A549 treated with DMSO at 1 μM for 4 hours (cell line): ENCODE measurements around the gene OR1N1. TPM values are rescaled to one million over a fixed set of nuclear protein-coding genes. Genes with fewer than 3 reads are reported as not detected.

Experiments
- total RNA-seq: library from RNA; stranded (reverse); fragments of 200-300 nt; extraction: Qiagen RNA extraction; gene quantifications from 5 replicates; pipeline ENCODE4 v1.2.3, GENCODE V29; 2022; ENCODE audit warnings: low read depth

OR1N1 gene
- total RNA-seq: not detected in 5 replicates

DNA sequence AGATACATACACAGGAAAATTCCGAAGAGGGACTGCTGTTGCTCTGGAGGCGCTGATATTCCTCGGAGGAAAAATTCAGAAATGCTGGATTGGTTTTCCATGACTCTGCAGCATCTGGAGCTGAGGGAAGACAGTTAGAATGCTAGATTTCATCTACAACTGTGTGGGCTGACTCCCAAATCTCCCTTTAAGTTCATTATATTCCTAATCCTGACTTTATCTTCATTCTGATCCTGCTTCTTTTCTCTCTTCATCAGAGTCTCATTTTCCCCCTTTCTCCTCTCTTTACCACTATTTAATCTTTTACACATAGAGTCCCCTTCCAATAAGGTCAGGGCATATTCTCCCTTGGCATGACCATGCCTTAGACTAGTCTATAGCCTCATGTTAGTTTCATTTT, at the start of gene OR1N1:
OR1N1 (minus strand) TSS at position 101 of the 400 bp plus-strand sequence; CDS start at position 101, 0 bp downstream.

DNA sequence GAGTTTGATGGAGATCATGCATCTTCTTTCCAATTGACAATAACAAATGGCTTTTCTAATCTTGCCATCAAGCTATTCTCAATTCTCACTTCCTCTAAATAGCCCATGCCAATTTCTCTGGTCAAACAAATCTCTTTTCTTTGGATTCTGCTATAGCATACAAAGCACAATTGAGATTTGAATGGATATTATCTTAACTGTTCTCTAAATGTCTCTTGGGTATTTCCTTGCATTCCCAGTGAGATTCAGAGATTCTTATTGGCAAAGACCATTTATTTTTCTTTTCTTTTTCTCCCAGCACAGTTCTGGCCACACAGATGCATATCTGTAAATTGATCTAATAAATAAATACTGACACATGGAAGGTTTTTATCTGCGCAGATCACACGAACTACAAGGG, 25.7 kb upstream of the OR1N1 start, which contains the start of gene OR1N2:
OR1N2 (plus strand) TSS at position 301 of the 400 bp plus-strand sequence. CDS start 100 bp downstream, outside the sequence.

GRCh38 chr9:122518841-122519240, 8.3 kb downstream of the OR1N1 start, which contains the start of gene OR1J4:
Gene OR1J4, plus strand, starts transcription at chr9:122519141. Its CDS starts 0 bp downstream, at chr9:122519141.

DNA sequence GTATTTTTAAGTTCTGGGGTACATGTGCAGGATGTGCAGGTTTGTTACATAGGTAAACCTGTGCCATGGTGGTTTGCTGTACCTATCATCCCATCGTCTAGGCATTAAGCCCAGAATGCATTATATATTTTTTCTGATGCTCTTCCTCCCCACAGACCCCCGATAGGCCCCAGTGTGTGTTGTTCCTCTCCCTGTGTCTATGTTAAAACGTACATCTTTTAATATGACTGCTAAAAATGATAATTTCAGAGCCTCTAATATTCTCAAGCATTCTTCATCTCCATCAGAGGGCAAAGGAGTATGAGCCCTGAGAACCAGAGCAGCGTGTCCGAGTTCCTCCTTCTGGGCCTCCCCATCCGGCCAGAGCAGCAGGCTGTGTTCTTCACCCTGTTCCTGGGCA, 16.6 kb downstream of the OR1N1 start, which contains the start of gene OR1J2:
OR1J2 (plus strand) TSS at position 301 of the 400 bp plus-strand sequence; CDS start at position 301, 0 bp downstream.

GRCh38 chr9:122477826-122478225, 49.3 kb downstream of the OR1N1 start, which contains the start of gene OR1J1:
Gene OR1J1, minus strand, starts transcription at chr9:122477926. Its CDS starts 0 bp downstream, at chr9:122477926.

Other genes with a start within 250 kb of the OR1N1 start
- 1.3 to 1.7 TPM (median 1.5 TPM) in 5 replicates for gene PTGS1, start 156.3 kb downstream of the OR1N1 start, total RNA-seq
- not detected in 5 replicates for gene OR1J1, start 49.4 kb downstream of the OR1N1 start, total RNA-seq
- 0.10 TPM in 1 of 5 replicates, not detected in the others for gene OR1J2, start 16.5 kb downstream of the OR1N1 start, total RNA-seq
- gene OR1J4, start 8.2 kb downstream of the OR1N1 start, total RNA-seq: 0.14 TPM in 1 of 5 replicates, not detected in the others
- gene OR1N2, start 25.8 kb upstream of the OR1N1 start, total RNA-seq: not detected in 5 replicates
- not detected in 5 replicates for gene OR1L8, start 56.1 kb upstream of the OR1N1 start, total RNA-seq
- gene OR1Q1, start 87.4 kb upstream of the OR1N1 start, total RNA-seq: not detected in 5 replicates
- not detected in 5 replicates for gene OR1B1, start 130.3 kb upstream of the OR1N1 start, total RNA-seq
- not detected in 5 replicates for gene OR1L1, start 134.4 kb upstream of the OR1N1 start, total RNA-seq
- gene OR1L3, start 147.8 kb upstream of the OR1N1 start, total RNA-seq: not detected in 5 replicates
- not detected in 5 replicates for gene OR1L4, start 196.7 kb upstream of the OR1N1 start, total RNA-seq
- not detected in 5 replicates for gene OR1L6, start 215.0 kb upstream of the OR1N1 start, total RNA-seq